GM18508 (cell line): ENCODE data around the gene CDHR3.

ENCODE experiments used
- ATAC-seq: cut with Tn5 transposase; IDR thresholded peaks from one replicate; pipeline ENCODE4 v1.9.1; 2021; ENCODE audit warnings: moderate number of reproducible peaks; ENCODE audit not compliant: insufficient read depth, unreplicated experiment

CDHR3 gene

DNA sequence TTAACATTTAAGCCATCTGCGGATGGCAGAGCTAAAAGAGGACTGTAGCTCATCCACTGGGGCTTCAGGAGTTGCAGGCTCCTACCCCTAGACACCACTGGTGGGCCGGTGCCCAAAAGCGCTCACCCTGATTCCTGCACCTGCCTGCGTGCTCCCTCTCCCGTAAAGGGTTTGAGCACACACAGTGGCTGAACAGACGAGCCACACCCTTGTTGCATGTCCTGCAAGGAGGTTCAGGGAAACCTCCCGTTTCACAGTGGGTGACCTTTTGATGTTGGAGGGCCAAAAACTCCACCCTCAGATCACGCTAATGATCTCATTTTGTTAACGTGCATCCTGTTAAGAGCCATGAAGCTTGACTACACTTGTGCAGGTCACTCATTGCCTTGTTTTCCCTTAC is 111.2 kb downstream of the CDHR3 start:
- ATAC-seq: no peak

DNA sequence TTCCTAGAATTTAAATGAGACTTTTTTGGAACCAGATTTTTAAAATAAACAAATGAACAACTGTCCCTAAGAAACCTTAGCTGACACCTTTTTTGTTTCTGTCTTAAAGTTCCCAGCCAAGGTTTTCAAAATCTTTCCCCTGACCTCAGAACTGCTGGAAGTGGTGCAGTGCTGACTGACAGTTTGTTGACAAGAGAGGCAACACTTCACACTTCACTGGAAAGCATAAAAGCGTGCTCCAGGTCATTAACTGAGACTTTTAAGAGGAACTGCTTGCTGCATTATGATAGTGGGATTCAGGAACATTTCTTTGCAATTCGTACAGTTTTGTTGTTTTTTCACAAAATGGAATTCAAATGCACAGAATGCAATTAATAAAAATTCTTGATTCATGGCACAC is 112.9 kb downstream of the CDHR3 start:
- no peak for ATAC-seq

DNA sequence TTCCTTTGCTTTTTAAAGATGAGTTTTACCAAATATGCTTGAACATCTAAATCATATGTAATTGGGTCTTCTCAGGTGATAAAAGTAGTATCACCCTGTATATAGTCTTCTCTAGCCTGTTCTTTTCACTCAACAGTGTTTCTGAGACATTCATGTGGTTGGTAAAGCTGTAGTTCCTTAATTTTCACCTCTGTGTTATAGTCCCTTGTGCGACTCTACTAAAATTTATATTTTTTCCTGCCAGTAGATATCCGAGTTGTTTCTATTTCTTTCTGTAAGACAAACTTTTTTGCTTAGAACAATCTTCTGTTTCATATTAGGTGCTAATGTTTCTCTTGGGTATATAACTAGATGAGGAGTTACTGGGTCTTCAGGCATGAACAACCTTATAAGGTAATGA is 113.5 kb downstream of the CDHR3 start:
- no peak for ATAC-seq

DNA sequence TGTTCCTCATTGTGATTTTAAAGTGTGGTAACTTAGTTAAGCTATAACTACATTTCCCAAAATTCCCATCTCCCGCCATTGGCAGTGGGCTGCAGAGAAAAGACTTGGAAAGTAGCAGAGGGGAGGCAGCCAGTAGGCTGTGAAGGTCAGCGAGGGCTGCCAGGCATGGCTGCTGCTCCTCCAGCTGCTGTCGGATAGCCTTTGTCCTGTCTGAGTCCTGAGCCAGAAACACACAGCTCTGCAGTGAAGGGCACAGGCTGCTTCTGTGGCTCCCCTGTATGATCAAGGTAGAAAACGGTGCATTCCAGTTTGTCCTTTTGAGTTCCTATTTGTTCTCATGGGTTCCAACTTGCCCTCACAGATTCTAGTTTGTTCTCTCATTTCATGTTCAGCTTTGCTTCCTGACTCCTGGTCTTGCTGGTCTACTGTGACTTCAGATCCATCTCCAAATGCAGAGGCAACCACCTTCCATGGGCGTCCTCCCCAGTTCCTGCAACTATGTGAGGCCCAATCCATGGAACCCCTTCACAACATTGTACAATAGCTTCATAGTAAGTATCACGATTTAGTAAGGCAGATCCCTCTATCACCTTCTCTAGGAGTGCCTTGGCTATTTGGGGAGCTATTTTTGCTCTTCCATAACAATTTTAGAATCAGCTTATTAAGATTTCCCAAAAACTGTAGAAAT is 117.4 kb downstream of the CDHR3 start:
- ATAC-seq: no peak

DNA sequence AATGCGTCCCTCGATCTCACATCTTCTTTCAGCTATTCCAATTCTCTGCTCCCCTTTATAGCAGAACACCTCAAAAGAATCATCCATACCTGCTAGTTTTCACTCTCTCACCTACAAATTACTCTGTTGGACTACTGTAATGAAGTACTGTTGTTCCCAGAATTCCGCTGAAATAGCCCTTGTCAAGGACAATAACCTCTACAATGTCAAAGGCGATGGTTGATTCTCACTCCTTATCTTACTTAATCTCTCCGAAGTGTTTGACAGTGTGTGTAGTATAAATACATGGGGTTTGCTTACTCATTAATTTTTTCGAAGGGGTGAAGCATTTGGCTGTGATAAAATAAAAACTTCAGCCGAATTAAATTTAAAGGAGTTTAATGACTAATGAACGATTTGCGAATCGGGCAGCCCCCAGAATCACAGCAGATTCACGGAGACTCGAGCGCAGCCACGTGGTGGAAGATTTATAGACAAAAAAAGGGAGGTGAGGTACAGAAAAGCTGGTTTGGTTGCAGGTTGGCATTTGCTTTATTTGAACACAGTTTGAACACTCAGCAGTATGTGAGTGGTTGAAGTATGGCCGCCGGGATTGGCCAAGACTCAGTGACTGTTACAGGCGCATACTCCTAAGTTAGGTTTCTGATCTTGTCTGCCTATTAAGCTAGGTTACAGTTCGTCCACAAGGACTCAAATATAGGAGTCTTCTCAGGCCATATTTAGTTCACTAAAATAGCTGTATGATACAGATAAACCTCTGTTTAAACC is 119.2 kb downstream of the CDHR3 start:
- no peak for ATAC-seq
